ENCODE data around the gene CCDC7. TPM values are rescaled to one million over a fixed set of nuclear protein-coding genes. Genes with fewer than 3 reads are reported as not detected.
"Not testable (repeated sequence)": the region's sequence is repeated elsewhere in the genome, so short reads cannot be mapped to it uniquely, and the experiment has no call there.

CCDC7 gene
- total and polyA plus RNA-seq, 7 experiments from 2014 or later, result 7.7 to 98.7 (median 62.9) TPM

GRCh38 chr10:32629910-32630309 is 184.0 kb downstream of the CCDC7 start:
- Mint-ChIP-seq H3K36me3 (peaks cover 3 to 41% (median 27%) of the 10 kb centered on the region in 5 donors), H3K27ac (no peak overlapping the region), H3K27me3 (no peaks in the 10 kb centered on the region), H3K4me3 (no peak overlapping the region), H3K4me1 (peaks cover 0 to 8% (median 4%) of the 10 kb centered on the region in 7 donors), H3K9me3 (peaks cover 0 to 18% (median 5%) of the 10 kb centered on the region in 11 donors)
- Histone ChIP-seq H3K4me3 (ENCODE audit: low read length) (no peak overlapping the region), H3K4me1 (ENCODE audit: control insufficient read depth in 2 of 2, insufficient read depth in 2 of 2, low read length in 2 of 2) (no peaks in the 10 kb centered on the region), H3K27me3 (ENCODE audit: control insufficient read depth in 2 of 2, insufficient read depth in 2 of 2, low read length in 2 of 2) (no peaks in the 10 kb centered on the region), H3K27ac (ENCODE audit: low read depth, low read length) (no peak overlapping the region), H3K36me3 (ENCODE audit: control insufficient read depth in 2 of 3, insufficient read depth in 3 of 3, low read length in 3 of 3) (no peaks in the 10 kb centered on the region), H3K9me3 (ENCODE audit: control insufficient read depth in 2 of 3, low read length in 3 of 3) (no peaks in the 10 kb centered on the region)
- intact Hi-C loops (cut with micrococcal nuclease), result loop anchor here in 1 of 2 donors (10.0 kb wide), 1 partner anchor 45 kb away; no protein-coding TSS in a partner anchor
- POLR2A ChIA-PET, result no interaction called here
- ATAC-seq (no peak), DNase-seq (no peak)
- CTCF ChIA-PET, result no interaction called here

- H3K36me3 Mint-ChIP-seq, result peaks cover 2 to 76% (median 56%) of the 10 kb centered on the region in 5 donors
- ATAC-seq, result no peak
- ChIA-PET CTCF (no interaction called here), POLR2A (no interaction called here)
- Histone ChIP-seq H3K27ac (ENCODE audit: low read depth, low read length) (no peak overlapping the region), H3K9me3 (ENCODE audit: control insufficient read depth in 2 of 3, low read length in 3 of 3) (no peaks in the 10 kb centered on the region), H3K36me3 (ENCODE audit: control insufficient read depth in 2 of 3, insufficient read depth in 3 of 3, low read length in 3 of 3) (no peaks in the 10 kb centered on the region), H3K4me1 (ENCODE audit: control insufficient read depth in 2 of 2, insufficient read depth in 2 of 2, low read length in 2 of 2) (peaks cover 0 to 4% of the 10 kb centered on the region in 2 donors), H3K4me3 (ENCODE audit: low read length) (no peak overlapping the region), H3K27me3 (ENCODE audit: control insufficient read depth in 2 of 2, insufficient read depth in 2 of 2, low read length in 2 of 2) (no peaks in the 10 kb centered on the region)
- no peak for DNase-seq
- no peak overlapping the region for H3K27ac Mint-ChIP-seq
- H3K4me1 Mint-ChIP-seq, result peaks cover 4 to 13% (median 8%) of the 10 kb centered on the region in 7 donors
- peaks cover 4 to 41% (median 12%) of the 10 kb centered on the region in 11 donors for H3K9me3 Mint-ChIP-seq
- no peaks in the 10 kb centered on the region for H3K27me3 Mint-ChIP-seq
- intact Hi-C loops (cut with micrococcal nuclease), result no loop called here
- no peak overlapping the region for H3K4me3 Mint-ChIP-seq
Measured at GRCh38 chr10:32646535-32646934, 200.6 kb downstream of the CCDC7 start.

GRCh38 chr10:32650246-32650655 is 204.3 kb downstream of the CCDC7 start:
- ChIA-PET POLR2A (no interaction called here), CTCF (no interaction called here)
- Histone ChIP-seq H3K27ac (ENCODE audit: low read depth, low read length) (no peak overlapping the region), H3K9me3 (ENCODE audit: control insufficient read depth in 2 of 3, low read length in 3 of 3) (peaks cover 0 to 9% (median 8%) of the 10 kb centered on the region in 3 experiments), H3K36me3 (ENCODE audit: control insufficient read depth in 2 of 3, insufficient read depth in 3 of 3, low read length in 3 of 3) (no peaks in the 10 kb centered on the region), H3K27me3 (ENCODE audit: control insufficient read depth in 2 of 2, insufficient read depth in 2 of 2, low read length in 2 of 2) (no peaks in the 10 kb centered on the region), H3K4me1 (ENCODE audit: control insufficient read depth in 2 of 2, insufficient read depth in 2 of 2, low read length in 2 of 2) (peaks cover 0 to 4% of the 10 kb centered on the region in 2 donors), H3K4me3 (ENCODE audit: low read length) (no peak overlapping the region)
- H3K27me3 Mint-ChIP-seq, result no peaks in the 10 kb centered on the region
- DNase-seq (peak in 3 of 9 donors; percentile 1 to 8 (median 4)), ATAC-seq (peak; percentile 66)
- peaks cover 4 to 13% (median 8%) of the 10 kb centered on the region in 7 donors for H3K4me1 Mint-ChIP-seq
- no peak overlapping the region for H3K27ac Mint-ChIP-seq
- peaks cover 11 to 75% (median 34%) of the 10 kb centered on the region in 11 donors for H3K9me3 Mint-ChIP-seq
- peaks cover 3 to 82% (median 73%) of the 10 kb centered on the region in 5 donors for H3K36me3 Mint-ChIP-seq
- H3K4me3 Mint-ChIP-seq, result no peak overlapping the region
- intact Hi-C loops (cut with micrococcal nuclease), result loop anchor here in 1 of 2 donors (1.0 kb wide), 1 partner anchor 358 kb away; no protein-coding TSS in a partner anchor

GRCh38 chr10:32657430-32657829 is 211.5 kb downstream of the CCDC7 start:
- DNase-seq; H3K4me1 Mint-ChIP-seq; H3K4me1 ChIP-seq (ENCODE audit: control insufficient read depth in 2 of 2, insufficient read depth in 2 of 2, low read length in 2 of 2); H3K27ac Mint-ChIP-seq; H3K27me3 ChIP-seq (ENCODE audit: control insufficient read depth in 2 of 2, insufficient read depth in 2 of 2, low read length in 2 of 2); ATAC-seq; H3K4me3 ChIP-seq (ENCODE audit: low read length); intact Hi-C loops (cut with micrococcal nuclease); H3K27ac ChIP-seq (ENCODE audit: low read depth, low read length); POLR2A ChIA-PET; H3K4me3 Mint-ChIP-seq; H3K27me3 Mint-ChIP-seq; CTCF ChIA-PET; H3K36me3 ChIP-seq (ENCODE audit: control insufficient read depth in 2 of 3, insufficient read depth in 3 of 3, low read length in 3 of 3): not testable (repeated sequence)
- Mint-ChIP-seq H3K9me3 (peaks cover 0 to 78% (median 37%) of the 10 kb centered on the region in 11 donors), H3K36me3 (peaks cover 7 to 70% (median 65%) of the 10 kb centered on the region in 5 donors)
- H3K9me3 ChIP-seq (ENCODE audit: control insufficient read depth in 2 of 3, low read length in 3 of 3), result peaks cover 0 to 18% (median 9%) of the 10 kb centered on the region in 3 experiments

GRCh38 chr10:32661346-32661745 is 215.4 kb downstream of the CCDC7 start:
- H3K27me3 ChIP-seq (ENCODE audit: control insufficient read depth in 2 of 2, insufficient read depth in 2 of 2, low read length in 2 of 2), result no peaks in the 10 kb centered on the region
- H3K4me1 ChIP-seq (ENCODE audit: control insufficient read depth in 2 of 2, insufficient read depth in 2 of 2, low read length in 2 of 2), result no peaks in the 10 kb centered on the region
- POLR2A ChIA-PET, result no interaction called here
- intact Hi-C loops (cut with micrococcal nuclease), result no loop called here
- Mint-ChIP-seq H3K27me3 (no peaks in the 10 kb centered on the region), H3K9me3 (peaks cover 0 to 43% (median 17%) of the 10 kb centered on the region in 11 donors), H3K36me3 (peaks cover 1 to 48% (median 42%) of the 10 kb centered on the region in 5 donors), H3K4me1 (no peaks in the 10 kb centered on the region), H3K27ac (no peak overlapping the region), H3K4me3 (no peak overlapping the region)
- no peak for DNase-seq
- peaks cover 0 to 7% (median 4%) of the 10 kb centered on the region in 3 experiments for H3K36me3 ChIP-seq (ENCODE audit: control insufficient read depth in 2 of 3, insufficient read depth in 3 of 3, low read length in 3 of 3)
- H3K27ac ChIP-seq (ENCODE audit: low read depth, low read length), result no peak overlapping the region
- peaks cover 0 to 10% (median 0%) of the 10 kb centered on the region in 3 experiments for H3K9me3 ChIP-seq (ENCODE audit: control insufficient read depth in 2 of 3, low read length in 3 of 3)
- H3K4me3 ChIP-seq (ENCODE audit: low read length), result no peak overlapping the region
- ATAC-seq, result no peak
- CTCF ChIA-PET, result interaction anchor here (0.5 kb wide), 1 partner anchor 57 kb away, joined by 3 read pairs; no protein-coding TSS in a partner anchor

- no peak for DNase-seq
- no peaks in the 10 kb centered on the region for H3K36me3 ChIP-seq (ENCODE audit: control insufficient read depth in 2 of 3, insufficient read depth in 3 of 3, low read length in 3 of 3)
- intact Hi-C loops (cut with micrococcal nuclease), result no loop called here
- H3K9me3 Mint-ChIP-seq, result peaks cover 0 to 41% (median 20%) of the 10 kb centered on the region in 11 donors
- peaks cover 2 to 63% (median 55%) of the 10 kb centered on the region in 5 donors for H3K36me3 Mint-ChIP-seq
- peaks cover 0 to 3% (median 0%) of the 10 kb centered on the region in 7 donors for H3K4me1 Mint-ChIP-seq
- H3K27me3 Mint-ChIP-seq, result no peaks in the 10 kb centered on the region
- CTCF ChIA-PET, result interaction anchor here (0.6 kb wide), 1 partner anchor 31 kb away, joined by 3 read pairs; no protein-coding TSS in a partner anchor
- no peaks in the 10 kb centered on the region for H3K4me1 ChIP-seq (ENCODE audit: control insufficient read depth in 2 of 2, insufficient read depth in 2 of 2, low read length in 2 of 2)
- no peak overlapping the region for H3K4me3 Mint-ChIP-seq
- H3K4me3 ChIP-seq (ENCODE audit: low read length), result no peak overlapping the region
- H3K27me3 ChIP-seq (ENCODE audit: control insufficient read depth in 2 of 2, insufficient read depth in 2 of 2, low read length in 2 of 2), result no peaks in the 10 kb centered on the region
- H3K9me3 ChIP-seq (ENCODE audit: control insufficient read depth in 2 of 3, low read length in 3 of 3), result peaks cover 0 to 9% (median 0%) of the 10 kb centered on the region in 3 experiments
- POLR2A ChIA-PET, result no interaction called here
- H3K27ac Mint-ChIP-seq, result no peak overlapping the region
- ATAC-seq, result no peak
- H3K27ac ChIP-seq (ENCODE audit: low read depth, low read length), result no peak overlapping the region
Measured at GRCh38 chr10:32680803-32681557, 235.0 kb downstream of the CCDC7 start.
